GM19239 (cell line): ENCODE data around the gene UNK.

Experiments
- DNase-seq: peaks from one replicate; pipeline ENCODE4 v3.0.0; 2011; ENCODE audit warnings: low spot score; ENCODE audit not compliant: insufficient read length
- FAIRE-seq: peaks from 2 replicates; lab custom pipeline; 2011; peaks lifted over from hg19 to GRCh38; lab: Jason Lieb, UNC

Gene UNK

GRCh38 chr17:75830164-75831031, 45.8 kb downstream of the UNK start:
- FAIRE-seq (no peak), DNase-seq (no peak)

GRCh38 chr17:75831032-75831571, 46.5 kb downstream of the UNK start:
- FAIRE-seq (no peak), DNase-seq (no peak)

GRCh38 chr17:75832164-75832651, 47.6 kb downstream of the UNK start:
- no peak for FAIRE-seq
- DNase-seq, result no peak

DNA sequence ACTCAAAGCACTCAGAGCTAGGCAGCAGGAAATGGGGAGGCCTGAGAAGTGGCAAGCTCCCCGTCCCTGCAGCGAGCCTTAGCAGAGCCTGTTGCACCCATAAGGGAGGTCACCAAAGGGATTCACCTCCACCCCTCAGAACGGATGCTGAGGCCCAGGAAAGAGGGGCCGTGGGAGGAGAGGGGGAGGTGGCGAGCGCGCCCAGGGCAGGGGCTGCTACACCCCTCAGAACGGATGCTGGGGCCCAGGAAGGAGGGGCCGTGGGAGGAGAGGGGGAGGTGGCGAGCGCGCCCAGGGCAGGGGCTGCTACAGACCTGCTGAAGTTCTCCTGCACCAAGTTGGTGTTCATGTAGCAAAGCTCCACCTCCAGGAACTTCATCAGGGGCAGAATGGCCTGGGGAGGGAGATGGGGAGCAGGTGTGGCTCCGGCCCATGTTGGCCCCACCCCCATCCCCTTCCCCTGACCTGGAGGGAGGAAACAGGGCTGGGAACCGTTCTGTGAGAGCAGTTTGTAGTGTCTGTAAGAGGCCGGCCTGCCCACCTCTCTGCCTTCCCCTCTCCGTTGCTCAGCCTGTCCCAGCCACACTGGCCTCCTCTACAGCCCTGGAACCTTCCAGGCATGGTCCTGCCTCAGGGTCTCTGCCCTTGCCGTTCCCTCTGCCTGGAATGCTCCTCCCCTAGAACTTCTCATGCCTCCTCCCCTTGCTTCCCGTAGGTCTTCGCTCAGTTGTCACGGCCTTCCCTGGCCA, 48.2 kb downstream of the UNK start:
- DNase-seq, result no peak
- FAIRE-seq, result no peak

GRCh38 chr17:75834279-75834920, 49.8 kb downstream of the UNK start:
- no peak for FAIRE-seq
- DNase-seq, result no peak

DNA sequence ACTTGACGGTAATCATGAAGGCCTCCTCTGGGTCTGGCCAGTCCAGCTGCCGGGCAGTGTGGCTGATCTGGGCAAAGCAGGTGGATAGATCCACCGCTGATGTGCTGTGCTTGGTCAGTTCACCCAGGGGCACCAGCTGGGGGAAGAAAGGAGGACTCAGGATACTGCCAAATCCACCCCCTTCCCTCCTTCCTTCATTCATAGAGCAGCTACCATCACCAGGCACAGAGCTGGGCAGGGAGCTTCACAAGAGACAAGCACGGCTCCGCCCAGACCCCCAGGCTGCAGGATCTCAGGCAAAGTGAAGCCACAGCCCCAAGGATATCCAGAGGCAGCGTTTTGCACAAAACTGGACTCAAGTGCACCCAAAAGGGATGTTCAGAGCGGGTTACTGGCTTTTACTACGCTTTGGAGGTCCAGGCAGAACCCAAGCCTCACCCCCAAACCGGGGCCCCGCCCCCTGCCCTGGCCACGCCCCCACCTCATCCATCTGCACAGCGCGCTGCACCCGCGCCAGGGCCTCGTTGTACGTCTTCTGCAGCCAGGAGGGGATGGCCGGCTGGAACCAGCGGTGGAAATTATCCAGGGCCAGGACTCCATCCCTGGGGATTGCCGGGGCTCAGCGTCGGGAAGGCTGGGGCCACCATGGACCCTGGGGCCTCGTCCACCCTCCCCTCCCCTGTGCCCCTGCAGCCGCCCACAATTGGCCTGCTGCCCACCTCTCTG, 50.5 kb downstream of the UNK start:
- FAIRE-seq (no peak), DNase-seq (no peak)

GRCh38 chr17:75835654-75835987, 51.0 kb downstream of the UNK start:
- FAIRE-seq, result no peak
- DNase-seq, result no peak

DNA sequence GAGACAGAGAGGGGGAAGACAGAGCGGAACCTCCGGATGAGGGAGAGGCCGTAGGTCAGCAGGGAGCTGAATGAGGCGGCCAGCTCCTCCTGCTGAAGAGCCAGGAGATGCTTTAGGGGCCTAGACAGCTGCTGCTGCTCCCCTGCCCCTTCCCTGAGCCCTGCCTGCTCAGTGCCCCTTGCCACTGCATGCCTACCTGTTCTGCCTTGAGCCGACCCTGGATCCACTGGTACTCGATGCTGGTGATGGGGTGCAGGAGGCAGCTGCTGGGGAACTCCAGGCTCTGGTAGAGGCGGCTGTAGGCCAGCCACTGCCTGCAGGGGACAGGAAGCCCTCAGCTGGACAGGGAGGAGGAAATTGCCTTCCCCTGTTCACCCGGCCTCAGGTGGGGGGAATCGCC, 52.0 kb downstream of the UNK start:
- FAIRE-seq (no peak), DNase-seq (no peak)

GRCh38 chr17:75837899-75838298, 53.3 kb downstream of the UNK start:
- DNase-seq, result no peak
- FAIRE-seq, result no peak

- FAIRE-seq (no peak), DNase-seq (no peak)
These were observed 53.8 kb downstream of the UNK start for GRCh38 chr17:75838410-75838809.

DNA sequence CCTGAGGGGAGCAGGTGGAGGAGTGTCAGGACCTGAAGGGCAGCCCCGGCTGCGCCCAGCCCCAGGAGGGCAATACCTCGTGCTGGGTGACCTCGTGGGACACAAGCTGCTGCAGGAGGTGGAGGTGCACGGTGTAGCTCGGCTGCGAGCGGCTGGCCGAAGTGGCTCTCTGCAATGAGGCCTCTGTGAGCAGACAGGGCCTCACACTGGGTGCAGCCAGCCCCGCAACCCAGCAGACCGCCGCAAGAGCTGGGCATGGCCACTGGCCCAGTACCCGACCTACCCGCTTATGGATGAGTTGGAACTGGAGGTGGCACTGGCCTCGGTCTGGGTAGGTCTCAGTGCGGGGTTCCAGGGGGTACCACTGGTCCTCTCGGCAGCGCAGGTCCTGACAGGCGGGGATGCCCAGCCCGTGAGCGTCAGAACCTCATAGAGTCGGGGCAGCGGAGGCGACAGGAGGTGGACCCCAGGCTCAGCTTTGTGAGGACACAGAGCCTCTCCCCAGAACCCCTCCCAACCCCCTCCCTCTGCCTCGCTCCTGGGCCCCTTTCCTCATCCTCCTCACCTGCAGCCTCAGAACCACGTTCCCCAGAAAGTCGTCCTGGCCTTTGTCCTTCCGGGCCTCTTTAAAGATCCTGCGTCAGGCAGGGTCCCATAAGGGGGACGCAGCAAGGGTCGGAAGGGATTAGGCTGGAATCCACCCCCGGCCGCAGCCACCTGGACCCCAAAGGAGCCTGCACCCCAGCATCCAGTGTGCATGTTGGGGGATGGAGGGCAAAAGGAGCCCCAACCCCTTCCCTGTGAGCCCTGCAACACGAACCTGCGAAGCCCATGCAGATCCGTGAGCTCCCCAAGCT, 55.6 kb downstream of the UNK start:
- no peak for FAIRE-seq

DNA sequence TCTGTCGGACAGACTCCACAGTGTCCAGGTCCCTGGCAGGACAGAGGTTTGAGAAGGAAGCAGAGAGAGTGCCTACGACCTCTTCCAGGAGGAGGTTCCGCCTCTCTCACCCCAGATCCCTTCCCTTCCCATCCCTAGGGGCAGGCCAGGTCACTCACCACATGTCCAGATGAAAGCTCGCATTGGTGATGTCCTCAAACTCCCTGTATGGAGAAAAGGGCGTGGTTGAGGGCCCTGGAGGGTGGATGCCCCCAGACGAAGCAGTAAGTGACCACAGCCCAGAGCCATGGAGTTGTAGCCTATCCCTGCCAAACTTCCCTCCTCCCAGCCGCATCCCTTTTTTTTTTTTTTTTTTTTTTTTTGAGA, 56.2 kb downstream of the UNK start:
- DNase-seq (no peak), FAIRE-seq (no peak)

More for the DNA sequence above, 55.6 kb downstream of the UNK start:
- DNase-seq, result no peak

DNA sequence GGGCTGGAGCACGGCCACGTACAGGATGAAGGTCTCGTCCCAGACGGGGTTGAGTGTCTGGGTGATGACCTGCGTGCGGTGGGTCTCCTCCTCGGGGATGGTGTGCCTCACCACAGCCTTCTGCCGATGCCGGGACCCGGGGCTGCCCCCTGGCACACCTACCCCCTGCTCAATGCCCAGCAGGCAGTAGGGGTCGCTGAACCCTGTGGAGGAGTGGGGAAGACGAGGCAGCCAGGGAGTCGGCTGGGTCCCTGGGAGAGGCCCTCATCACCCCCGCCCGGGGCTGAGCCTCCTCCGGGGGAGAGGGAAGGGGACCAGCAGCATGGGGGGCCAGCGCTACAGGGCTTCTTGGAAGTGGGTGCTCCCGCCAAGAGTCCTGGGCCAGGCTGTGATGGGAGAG, 57.8 kb downstream of the UNK start:
- FAIRE-seq, result no peak
- no peak for DNase-seq

DNA sequence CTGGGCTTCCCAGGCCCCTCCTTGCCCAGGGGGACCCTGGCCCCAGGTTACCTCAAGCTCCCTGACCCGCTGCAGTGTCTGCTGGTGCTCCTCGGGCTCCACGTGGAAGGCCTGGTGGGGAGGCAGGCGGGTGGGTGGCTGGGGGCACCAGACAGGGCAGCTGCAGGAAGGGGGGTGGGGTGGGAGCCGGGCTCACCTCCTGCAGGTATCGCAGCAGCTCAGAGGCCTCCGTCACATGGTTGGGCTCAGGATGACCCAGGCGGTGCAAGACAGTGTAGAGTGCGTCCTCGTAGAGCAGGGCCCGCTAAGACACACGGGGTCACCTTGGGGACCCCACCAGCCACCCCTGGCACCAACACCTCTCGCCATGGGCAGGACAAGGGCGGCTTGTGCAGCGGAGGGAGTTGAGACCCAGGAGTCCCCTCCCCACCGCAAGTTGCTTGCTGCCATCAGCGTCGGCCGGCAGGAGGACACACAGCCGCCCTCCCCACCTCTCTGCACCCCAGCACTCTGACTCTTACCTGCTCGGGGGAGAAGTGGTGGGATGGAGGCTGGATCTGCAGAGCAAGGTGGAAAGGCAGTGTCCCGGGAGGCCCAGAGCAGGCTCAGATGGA, 58.5 kb downstream of the UNK start:
- FAIRE-seq (no peak), DNase-seq (no peak)

- peak; percentile 37 for FAIRE-seq
- peak; percentile 80 for DNase-seq
These were observed 59.2 kb downstream of the UNK start, which contains the start of gene UNC13D for GRCh38 chr17:75843577-75844529. UNC13D (minus strand) TSS chr17:75844404; CDS start chr17:75844337, 67 bp downstream.

DNA sequence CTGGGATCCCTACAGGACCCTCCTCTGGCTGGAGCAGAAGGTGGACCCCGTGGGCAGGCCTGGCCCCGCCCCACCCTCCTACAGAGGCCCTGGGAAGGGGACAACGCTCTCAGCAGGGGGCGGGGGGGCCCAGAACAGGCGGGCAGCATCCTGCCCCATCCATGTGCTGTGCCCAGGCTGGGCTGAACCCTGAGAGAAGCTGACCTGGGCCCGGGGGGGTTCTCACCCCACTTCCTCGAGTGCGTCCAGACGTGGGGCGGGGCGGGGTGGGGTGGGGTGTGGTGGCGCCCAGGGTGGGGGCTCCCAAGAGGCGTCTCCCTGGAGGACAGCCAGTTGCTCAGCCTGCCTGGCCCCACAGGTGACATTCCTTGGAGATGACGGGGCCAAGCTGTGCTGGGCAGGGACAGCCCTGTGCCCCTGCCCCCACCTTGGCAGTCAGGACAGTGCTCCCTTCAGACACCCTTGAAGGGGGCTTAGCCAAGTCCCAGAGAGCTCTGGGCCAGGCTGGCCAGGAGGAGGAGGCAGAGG, 60.0 kb downstream of the UNK start:
- no peak for FAIRE-seq
- DNase-seq, result no peak

- peak; percentile 93 for DNase-seq
- peak; percentile 87 for FAIRE-seq
These were observed 60.6 kb downstream of the UNK start for GRCh38 chr17:75845058-75845711.
